WTC11 (cell line): ENCODE data around the gene WDFY3. TPM values are rescaled to one million over a fixed set of nuclear protein-coding genes. Genes with fewer than 3 reads are reported as not detected.

Experiments used
- ATAC-seq: fragments of 200-7000 bp; cut with Tn5 transposase; 2 replicates; pipeline ENCODE4 v1.10.0; 2021; ENCODE audit warnings: mild to moderate bottlenecking, moderate library complexity
- CTCF ChIA-PET: fragments of 300-600 bp; sonication (Branson Sonifier 250); formaldehyde crosslinking; loops from one replicate; lab custom pipeline; 2021; ENCODE audit warnings: antibody characterized with exemption; lab: Charles Lee
- POLR2A ChIA-PET: fragments of 350-600 bp; sonication (Branson Sonifier 250); formaldehyde crosslinking; loops from one replicate; lab custom pipeline; 2021; ENCODE audit warnings: antibody characterized with exemption; lab: Charles Lee
- DNase-seq: peaks from one replicate; pipeline ENCODE4 v3.0.0; 2021; ENCODE audit warnings: low spot score
- H3K27ac Mint-ChIP-seq: 2 replicates; pipeline ENCODE4 v1.8.0; 2021; ENCODE audit warnings: mixed read lengths
- H3K27me3 Mint-ChIP-seq: 2 replicates; pipeline ENCODE4 v1.8.0; 2021; ENCODE audit warnings: low read depth, mild to moderate bottlenecking, moderate library complexity, mixed read lengths
- H3K36me3 Mint-ChIP-seq: 2 replicates; pipeline ENCODE4 v1.8.0; 2021; ENCODE audit warnings: mixed read lengths
- H3K4me1 Mint-ChIP-seq: 2 replicates; pipeline ENCODE4 v1.8.0; 2022; ENCODE audit warnings: mixed read lengths
- H3K4me3 Mint-ChIP-seq: 2 replicates; pipeline ENCODE4 v1.8.0; 2021; ENCODE audit warnings: mild to moderate bottlenecking, moderate library complexity, mixed read lengths
- H3K9me3 Mint-ChIP-seq: 2 replicates; pipeline ENCODE4 v1.8.0; 2021; ENCODE audit warnings: mixed read lengths
- FOXP1 ChIP-seq: sonication (generic); formaldehyde crosslinking; IDR thresholded peaks from 2 replicates; pipeline ENCODE4 v1.8.0; 2022; ENCODE audit warnings: missing genetic modification reagents, mild to moderate bottlenecking, moderate library complexity, borderline replicate concordance
- GABPB1 ChIP-seq: sonication (generic); formaldehyde crosslinking; IDR thresholded peaks from 2 replicates; pipeline ENCODE4 v1.8.1; 2023; ENCODE audit warnings: mild to moderate bottlenecking, missing genetic modification reagents
- JAZF1 ChIP-seq: fragments of 250-450 bp; sonication (Bioruptor Pico); IDR thresholded peaks from 2 replicates; pipeline ENCODE4 v1.9.0; 2021; ENCODE audit warnings: moderate library complexity, mild to moderate bottlenecking, inconsistent platforms
- KAT7 ChIP-seq: sonication (generic); formaldehyde crosslinking; IDR thresholded peaks from 2 replicates; pipeline ENCODE4 v1.8.1; 2023; ENCODE audit warnings: missing genetic modification reagents, mild to moderate bottlenecking, borderline replicate concordance
- NR3C1 ChIP-seq: sonication (generic); formaldehyde crosslinking; conservative IDR thresholded peaks from 2 replicates; pipeline ENCODE4 v1.8.1; 2023; ENCODE audit warnings: low read depth, mild to moderate bottlenecking, missing genetic modification reagents
- RELA ChIP-seq: sonication (generic); formaldehyde crosslinking; IDR thresholded peaks from 2 replicates; pipeline ENCODE4 v1.8.1; 2022; ENCODE audit warnings: missing genetic modification reagents, mild to moderate bottlenecking, borderline replicate concordance
- RORB ChIP-seq: fragments of 250-450 bp; sonication (Bioruptor Pico); IDR thresholded peaks from 2 replicates; pipeline ENCODE4 v1.9.0; 2021; ENCODE audit warnings: mild to moderate bottlenecking
- SP1 ChIP-seq: sonication (generic); formaldehyde crosslinking; conservative IDR thresholded peaks from 2 replicates; pipeline ENCODE4 v1.8.1; 2022; ENCODE audit warnings: missing genetic modification reagents
- TEAD4 ChIP-seq: sonication (generic); formaldehyde crosslinking; IDR thresholded peaks from 2 replicates; pipeline ENCODE4 v1.8.0; 2022; ENCODE audit warnings: mild to moderate bottlenecking, missing genetic modification reagents
- ZBTB21 ChIP-seq: sonication (generic); formaldehyde crosslinking; IDR thresholded peaks from 2 replicates; pipeline ENCODE4 v1.8.1; 2023; ENCODE audit warnings: mild to moderate bottlenecking, missing genetic modification reagents, borderline replicate concordance
- total RNA-seq: library from RNA; stranded (reverse); gene quantifications from 3 replicates; pipeline ENCODE4 v1.2.3, GENCODE V29; 2021
- TF ChIP-seq, protein P1 (sequence below): fragments of 250-450 bp; sonication (Bioruptor Pico); IDR thresholded peaks from 2 replicates; pipeline ENCODE4 v1.9.0; 2021; ENCODE audit warnings: mild to moderate bottlenecking, borderline replicate concordance
- TF ChIP-seq, protein P2 (sequence below): sonication (generic); formaldehyde crosslinking; IDR thresholded peaks from 2 replicates; pipeline ENCODE4 v1.8.1; 2022; ENCODE audit warnings: mild to moderate bottlenecking, missing genetic modification reagents, moderate library complexity, borderline replicate concordance
- TF ChIP-seq, protein P3 (sequence below): sonication (generic); formaldehyde crosslinking; IDR thresholded peaks from 2 replicates; pipeline ENCODE4 v1.8.0; 2022; ENCODE audit warnings: mild to moderate bottlenecking, missing genetic modification reagents
- TF ChIP-seq, protein P4 (sequence below): sonication (generic); formaldehyde crosslinking; IDR thresholded peaks from 2 replicates; pipeline ENCODE4 v1.8.0; 2022; ENCODE audit warnings: mild to moderate bottlenecking, missing genetic modification reagents
- TF ChIP-seq, protein P5 (sequence below): fragments of 250-450 bp; sonication (Bioruptor Pico); IDR thresholded peaks from 2 replicates; pipeline ENCODE4 v2.1.2; 2022; ENCODE audit warnings: mild to moderate bottlenecking, moderate library complexity
- TF ChIP-seq, protein P6 (sequence below): sonication (generic); formaldehyde crosslinking; IDR thresholded peaks from 2 replicates; pipeline ENCODE4 v1.8.1; 2023; ENCODE audit warnings: mild to moderate bottlenecking, missing genetic modification reagents
- TF ChIP-seq, protein P7 (sequence below): fragments of 250-450 bp; sonication (Bioruptor Pico); IDR thresholded peaks from 2 replicates; pipeline ENCODE4 v1.9.0; 2021; ENCODE audit warnings: mild to moderate bottlenecking
- TF ChIP-seq, protein P8 (sequence below): sonication (generic); formaldehyde crosslinking; IDR thresholded peaks from 2 replicates; pipeline ENCODE4 v1.8.1; 2022; ENCODE audit warnings: low read depth, mild to moderate bottlenecking, moderate library complexity, missing genetic modification reagents, borderline replicate concordance

Gene WDFY3
- total RNA-seq, 1 experiment from 2014 or later = 77.2 TPM

DNA sequence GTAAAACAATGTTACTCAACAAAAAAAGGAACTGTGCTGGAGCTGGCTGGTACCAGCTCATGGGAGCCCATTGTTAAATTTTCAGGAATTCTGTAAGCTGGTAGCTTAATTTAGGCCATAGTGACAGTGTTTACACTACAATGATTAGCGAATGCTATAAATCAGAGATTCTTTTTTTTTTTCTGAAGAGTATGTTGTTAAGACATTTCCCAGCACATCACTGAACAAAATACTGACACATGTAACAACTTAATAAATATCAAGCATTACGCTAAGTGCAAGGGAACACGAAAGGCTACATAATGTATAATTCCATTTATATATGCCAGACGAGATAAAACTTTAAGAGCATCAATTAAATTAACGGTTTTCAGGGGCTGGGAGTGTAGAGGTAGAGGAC is 4.4 kb downstream of the WDFY3 start:
- TF ChIP-seq, protein P1, sequence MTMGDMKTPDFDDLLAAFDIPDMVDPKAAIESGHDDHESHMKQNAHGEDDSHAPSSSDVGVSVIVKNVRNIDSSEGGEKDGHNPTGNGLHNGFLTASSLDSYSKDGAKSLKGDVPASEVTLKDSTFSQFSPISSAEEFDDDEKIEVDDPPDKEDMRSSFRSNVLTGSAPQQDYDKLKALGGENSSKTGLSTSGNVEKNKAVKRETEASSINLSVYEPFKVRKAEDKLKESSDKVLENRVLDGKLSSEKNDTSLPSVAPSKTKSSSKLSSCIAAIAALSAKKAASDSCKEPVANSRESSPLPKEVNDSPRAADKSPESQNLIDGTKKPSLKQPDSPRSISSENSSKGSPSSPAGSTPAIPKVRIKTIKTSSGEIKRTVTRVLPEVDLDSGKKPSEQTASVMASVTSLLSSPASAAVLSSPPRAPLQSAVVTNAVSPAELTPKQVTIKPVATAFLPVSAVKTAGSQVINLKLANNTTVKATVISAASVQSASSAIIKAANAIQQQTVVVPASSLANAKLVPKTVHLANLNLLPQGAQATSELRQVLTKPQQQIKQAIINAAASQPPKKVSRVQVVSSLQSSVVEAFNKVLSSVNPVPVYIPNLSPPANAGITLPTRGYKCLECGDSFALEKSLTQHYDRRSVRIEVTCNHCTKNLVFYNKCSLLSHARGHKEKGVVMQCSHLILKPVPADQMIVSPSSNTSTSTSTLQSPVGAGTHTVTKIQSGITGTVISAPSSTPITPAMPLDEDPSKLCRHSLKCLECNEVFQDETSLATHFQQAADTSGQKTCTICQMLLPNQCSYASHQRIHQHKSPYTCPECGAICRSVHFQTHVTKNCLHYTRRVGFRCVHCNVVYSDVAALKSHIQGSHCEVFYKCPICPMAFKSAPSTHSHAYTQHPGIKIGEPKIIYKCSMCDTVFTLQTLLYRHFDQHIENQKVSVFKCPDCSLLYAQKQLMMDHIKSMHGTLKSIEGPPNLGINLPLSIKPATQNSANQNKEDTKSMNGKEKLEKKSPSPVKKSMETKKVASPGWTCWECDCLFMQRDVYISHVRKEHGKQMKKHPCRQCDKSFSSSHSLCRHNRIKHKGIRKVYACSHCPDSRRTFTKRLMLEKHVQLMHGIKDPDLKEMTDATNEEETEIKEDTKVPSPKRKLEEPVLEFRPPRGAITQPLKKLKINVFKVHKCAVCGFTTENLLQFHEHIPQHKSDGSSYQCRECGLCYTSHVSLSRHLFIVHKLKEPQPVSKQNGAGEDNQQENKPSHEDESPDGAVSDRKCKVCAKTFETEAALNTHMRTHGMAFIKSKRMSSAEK (CRISPR knock-in tag) = no peak
- TF ChIP-seq GABPB1 (CRISPR knock-in tag) = no peak
- TF ChIP-seq, protein P2, sequence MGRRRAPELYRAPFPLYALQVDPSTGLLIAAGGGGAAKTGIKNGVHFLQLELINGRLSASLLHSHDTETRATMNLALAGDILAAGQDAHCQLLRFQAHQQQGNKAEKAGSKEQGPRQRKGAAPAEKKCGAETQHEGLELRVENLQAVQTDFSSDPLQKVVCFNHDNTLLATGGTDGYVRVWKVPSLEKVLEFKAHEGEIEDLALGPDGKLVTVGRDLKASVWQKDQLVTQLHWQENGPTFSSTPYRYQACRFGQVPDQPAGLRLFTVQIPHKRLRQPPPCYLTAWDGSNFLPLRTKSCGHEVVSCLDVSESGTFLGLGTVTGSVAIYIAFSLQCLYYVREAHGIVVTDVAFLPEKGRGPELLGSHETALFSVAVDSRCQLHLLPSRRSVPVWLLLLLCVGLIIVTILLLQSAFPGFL (CRISPR knock-in tag) = no peak
- TF ChIP-seq, protein P3, sequence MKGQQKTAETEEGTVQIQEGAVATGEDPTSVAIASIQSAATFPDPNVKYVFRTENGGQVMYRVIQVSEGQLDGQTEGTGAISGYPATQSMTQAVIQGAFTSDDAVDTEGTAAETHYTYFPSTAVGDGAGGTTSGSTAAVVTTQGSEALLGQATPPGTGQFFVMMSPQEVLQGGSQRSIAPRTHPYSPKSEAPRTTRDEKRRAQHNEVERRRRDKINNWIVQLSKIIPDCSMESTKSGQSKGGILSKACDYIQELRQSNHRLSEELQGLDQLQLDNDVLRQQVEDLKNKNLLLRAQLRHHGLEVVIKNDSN (CRISPR knock-in tag) = no peak
- TF ChIP-seq RELA (CRISPR knock-in tag) = no peak
- TF ChIP-seq JAZF1 = no peak
- TF ChIP-seq, protein P4, sequence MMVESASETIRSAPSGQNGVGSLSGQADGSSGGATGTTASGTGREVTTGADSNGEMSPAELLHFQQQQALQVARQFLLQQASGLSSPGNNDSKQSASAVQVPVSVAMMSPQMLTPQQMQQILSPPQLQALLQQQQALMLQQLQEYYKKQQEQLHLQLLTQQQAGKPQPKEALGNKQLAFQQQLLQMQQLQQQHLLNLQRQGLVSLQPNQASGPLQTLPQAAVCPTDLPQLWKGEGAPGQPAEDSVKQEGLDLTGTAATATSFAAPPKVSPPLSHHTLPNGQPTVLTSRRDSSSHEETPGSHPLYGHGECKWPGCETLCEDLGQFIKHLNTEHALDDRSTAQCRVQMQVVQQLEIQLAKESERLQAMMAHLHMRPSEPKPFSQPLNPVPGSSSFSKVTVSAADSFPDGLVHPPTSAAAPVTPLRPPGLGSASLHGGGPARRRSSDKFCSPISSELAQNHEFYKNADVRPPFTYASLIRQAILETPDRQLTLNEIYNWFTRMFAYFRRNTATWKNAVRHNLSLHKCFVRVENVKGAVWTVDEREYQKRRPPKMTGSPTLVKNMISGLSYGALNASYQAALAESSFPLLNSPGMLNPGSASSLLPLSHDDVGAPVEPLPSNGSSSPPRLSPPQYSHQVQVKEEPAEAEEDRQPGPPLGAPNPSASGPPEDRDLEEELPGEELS (CRISPR knock-in tag) = no peak
- TF ChIP-seq, protein P5, sequence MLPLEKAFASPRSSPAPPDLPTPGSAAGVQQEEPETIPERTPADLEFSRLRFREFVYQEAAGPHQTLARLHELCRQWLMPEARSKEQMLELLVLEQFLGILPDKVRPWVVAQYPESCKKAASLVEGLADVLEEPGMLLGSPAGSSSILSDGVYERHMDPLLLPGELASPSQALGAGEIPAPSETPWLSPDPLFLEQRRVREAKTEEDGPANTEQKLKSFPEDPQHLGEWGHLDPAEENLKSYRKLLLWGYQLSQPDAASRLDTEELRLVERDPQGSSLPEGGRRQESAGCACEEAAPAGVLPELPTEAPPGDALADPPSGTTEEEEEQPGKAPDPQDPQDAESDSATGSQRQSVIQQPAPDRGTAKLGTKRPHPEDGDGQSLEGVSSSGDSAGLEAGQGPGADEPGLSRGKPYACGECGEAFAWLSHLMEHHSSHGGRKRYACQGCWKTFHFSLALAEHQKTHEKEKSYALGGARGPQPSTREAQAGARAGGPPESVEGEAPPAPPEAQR (CRISPR knock-in tag) = no peak
- no peak for TF ChIP-seq TEAD4
- no peak for TF ChIP-seq KAT7
- TF ChIP-seq, protein P6, sequence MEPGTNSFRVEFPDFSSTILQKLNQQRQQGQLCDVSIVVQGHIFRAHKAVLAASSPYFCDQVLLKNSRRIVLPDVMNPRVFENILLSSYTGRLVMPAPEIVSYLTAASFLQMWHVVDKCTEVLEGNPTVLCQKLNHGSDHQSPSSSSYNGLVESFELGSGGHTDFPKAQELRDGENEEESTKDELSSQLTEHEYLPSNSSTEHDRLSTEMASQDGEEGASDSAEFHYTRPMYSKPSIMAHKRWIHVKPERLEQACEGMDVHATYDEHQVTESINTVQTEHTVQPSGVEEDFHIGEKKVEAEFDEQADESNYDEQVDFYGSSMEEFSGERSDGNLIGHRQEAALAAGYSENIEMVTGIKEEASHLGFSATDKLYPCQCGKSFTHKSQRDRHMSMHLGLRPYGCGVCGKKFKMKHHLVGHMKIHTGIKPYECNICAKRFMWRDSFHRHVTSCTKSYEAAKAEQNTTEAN (CRISPR knock-in tag) = no peak
- TF ChIP-seq ZBTB21 = no peak
- no peak for TF ChIP-seq FOXP1 (CRISPR knock-in tag)
- no peak for TF ChIP-seq RORB (CRISPR knock-in tag)
- no peak for TF ChIP-seq NR3C1 (CRISPR knock-in tag)
- TF ChIP-seq, protein P7, sequence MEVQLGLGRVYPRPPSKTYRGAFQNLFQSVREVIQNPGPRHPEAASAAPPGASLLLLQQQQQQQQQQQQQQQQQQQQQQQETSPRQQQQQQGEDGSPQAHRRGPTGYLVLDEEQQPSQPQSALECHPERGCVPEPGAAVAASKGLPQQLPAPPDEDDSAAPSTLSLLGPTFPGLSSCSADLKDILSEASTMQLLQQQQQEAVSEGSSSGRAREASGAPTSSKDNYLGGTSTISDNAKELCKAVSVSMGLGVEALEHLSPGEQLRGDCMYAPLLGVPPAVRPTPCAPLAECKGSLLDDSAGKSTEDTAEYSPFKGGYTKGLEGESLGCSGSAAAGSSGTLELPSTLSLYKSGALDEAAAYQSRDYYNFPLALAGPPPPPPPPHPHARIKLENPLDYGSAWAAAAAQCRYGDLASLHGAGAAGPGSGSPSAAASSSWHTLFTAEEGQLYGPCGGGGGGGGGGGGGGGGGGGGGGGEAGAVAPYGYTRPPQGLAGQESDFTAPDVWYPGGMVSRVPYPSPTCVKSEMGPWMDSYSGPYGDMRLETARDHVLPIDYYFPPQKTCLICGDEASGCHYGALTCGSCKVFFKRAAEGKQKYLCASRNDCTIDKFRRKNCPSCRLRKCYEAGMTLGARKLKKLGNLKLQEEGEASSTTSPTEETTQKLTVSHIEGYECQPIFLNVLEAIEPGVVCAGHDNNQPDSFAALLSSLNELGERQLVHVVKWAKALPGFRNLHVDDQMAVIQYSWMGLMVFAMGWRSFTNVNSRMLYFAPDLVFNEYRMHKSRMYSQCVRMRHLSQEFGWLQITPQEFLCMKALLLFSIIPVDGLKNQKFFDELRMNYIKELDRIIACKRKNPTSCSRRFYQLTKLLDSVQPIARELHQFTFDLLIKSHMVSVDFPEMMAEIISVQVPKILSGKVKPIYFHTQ (CRISPR knock-in tag) = no peak
- TF ChIP-seq SP1 (CRISPR knock-in tag) = no peak
- TF ChIP-seq, protein P8, sequence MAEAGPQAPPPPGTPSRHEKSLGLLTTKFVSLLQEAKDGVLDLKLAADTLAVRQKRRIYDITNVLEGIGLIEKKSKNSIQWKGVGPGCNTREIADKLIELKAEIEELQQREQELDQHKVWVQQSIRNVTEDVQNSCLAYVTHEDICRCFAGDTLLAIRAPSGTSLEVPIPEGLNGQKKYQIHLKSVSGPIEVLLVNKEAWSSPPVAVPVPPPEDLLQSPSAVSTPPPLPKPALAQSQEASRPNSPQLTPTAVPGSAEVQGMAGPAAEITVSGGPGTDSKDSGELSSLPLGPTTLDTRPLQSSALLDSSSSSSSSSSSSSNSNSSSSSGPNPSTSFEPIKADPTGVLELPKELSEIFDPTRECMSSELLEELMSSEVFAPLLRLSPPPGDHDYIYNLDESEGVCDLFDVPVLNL (CRISPR knock-in tag) = no peak
- ChIA-PET POLR2A (no interaction called here), CTCF (interaction anchor here (1.8 kb wide), 1 partner anchor 212 kb away, joined by 7 read pairs; no protein-coding TSS in a partner anchor)
- ATAC-seq (no peak), DNase-seq (no peak)
- Mint-ChIP-seq H3K9me3 (no peaks in the 10 kb centered on the region), H3K4me3 (no peak overlapping the region), H3K36me3 (no peaks in the 10 kb centered on the region; the same call in 1 of the 2 replicates), H3K4me1 (peaks cover 36% of the 10 kb centered on the region), H3K27ac (no peak overlapping the region), H3K27me3 (0 out of 2 replicates have a peak, but pooled peaks cover 3% of the 10 kb centered on the region)
